Measurements from ENCODE around the gene INKA1.

DNA sequence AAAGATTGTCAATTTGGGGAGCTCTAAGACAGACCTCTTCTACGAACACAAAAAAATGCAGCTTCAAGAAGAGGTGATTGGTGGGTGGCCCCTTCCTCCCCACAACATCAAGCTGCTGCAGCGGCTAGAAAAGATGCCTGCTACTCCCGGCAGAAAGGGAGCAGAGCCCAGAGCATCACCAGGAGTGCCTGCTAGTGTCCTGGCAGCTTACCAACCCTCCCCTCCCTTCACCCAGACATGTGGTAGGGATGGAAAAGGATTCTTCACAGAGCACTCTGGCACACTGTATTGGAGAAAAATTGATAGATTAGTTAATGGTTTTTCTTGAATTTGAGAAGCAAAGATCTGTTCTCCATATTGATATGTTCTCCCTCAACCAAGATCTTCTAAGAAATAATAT lies 27.5 kb upstream of the INKA1 start:
- no peak for TF ChIP-seq CTCF (IDR thresholded peaks at IDR 0.05; ENCODE audit: poor library complexity)
- TF ChIP-seq EZH2 (IDR thresholded peaks at IDR 0.05; ENCODE audit: borderline replicate concordance): no peak

Measured in hepatocyte (in vitro differentiated cells).